ENCODE measurements around the gene RGS3.

Gene RGS3

GRCh38 chr9:113511856-113512761, 48.6 kb downstream of the RGS3 start:
- DNase-seq (ENCODE audit: low spot score), result peak; percentile 53

GRCh38 chr9:113513111-113513510, 49.6 kb downstream of the RGS3 start:
- no peak for DNase-seq (ENCODE audit: low spot score)

GRCh38 chr9:113513536-113513935, 50.0 kb downstream of the RGS3 start:
- DNase-seq (ENCODE audit: low spot score), result no peak

- DNase-seq (ENCODE audit: low spot score), result no peak
Observed at GRCh38 chr9:113514061-113514460, 50.5 kb downstream of the RGS3 start.

GRCh38 chr9:113514748-113515147, 51.2 kb downstream of the RGS3 start:
- no peak for DNase-seq (ENCODE audit: low spot score)

GRCh38 chr9:113515862-113516261, 52.3 kb downstream of the RGS3 start:
- DNase-seq (ENCODE audit: low spot score), result no peak

GRCh38 chr9:113516840-113517577, 53.5 kb downstream of the RGS3 start:
- no peak for DNase-seq (ENCODE audit: low spot score)

- peak; percentile 24 for DNase-seq (ENCODE audit: low spot score)
Observed at GRCh38 chr9:113519426-113520108, 56.0 kb downstream of the RGS3 start.

GRCh38 chr9:113520109-113520642, 56.6 kb downstream of the RGS3 start:
- no peak for DNase-seq (ENCODE audit: low spot score)

GRCh38 chr9:113521693-113522255, 58.2 kb downstream of the RGS3 start:
- DNase-seq (ENCODE audit: low spot score), result no peak

GRCh38 chr9:113522419-113522818, 58.9 kb downstream of the RGS3 start:
- DNase-seq (ENCODE audit: low spot score), result no peak

GRCh38 chr9:113522858-113523257, 59.3 kb downstream of the RGS3 start:
- DNase-seq (ENCODE audit: low spot score), result no peak

GRCh38 chr9:113523421-113524141, 60.1 kb downstream of the RGS3 start:
- peak; percentile 59 for DNase-seq (ENCODE audit: low spot score)

- DNase-seq (ENCODE audit: low spot score), result no peak
Observed at GRCh38 chr9:113524468-113524867, 60.9 kb downstream of the RGS3 start.

GRCh38 chr9:113525205-113525604, 61.7 kb downstream of the RGS3 start:
- no peak for DNase-seq (ENCODE audit: low spot score)

GRCh38 chr9:113525831-113526230, 62.3 kb downstream of the RGS3 start:
- no peak for DNase-seq (ENCODE audit: low spot score)

- DNase-seq (ENCODE audit: low spot score), result no peak
Observed at GRCh38 chr9:113526231-113526746, 62.8 kb downstream of the RGS3 start.

- no peak for DNase-seq (ENCODE audit: low spot score)
Observed at GRCh38 chr9:113526841-113527240, 63.3 kb downstream of the RGS3 start.

- DNase-seq (ENCODE audit: low spot score), result no peak
Observed at GRCh38 chr9:113528088-113528487, 64.6 kb downstream of the RGS3 start.

GRCh38 chr9:113528811-113529210, 65.3 kb downstream of the RGS3 start:
- no peak for DNase-seq (ENCODE audit: low spot score)

Measured in GM03348 (cell line).